ENCODE measurements around the gene CCDC90B. TPM values are rescaled to one million over a fixed set of nuclear protein-coding genes. Genes with fewer than 3 reads are reported as not detected.

CCDC90B gene
- total and polyA plus RNA-seq, 2 of the 13 experiments (the other 11 are each of a cell fraction or from before 2014, with no cell fraction given), result 17.1 to 46.1 TPM

DNA sequence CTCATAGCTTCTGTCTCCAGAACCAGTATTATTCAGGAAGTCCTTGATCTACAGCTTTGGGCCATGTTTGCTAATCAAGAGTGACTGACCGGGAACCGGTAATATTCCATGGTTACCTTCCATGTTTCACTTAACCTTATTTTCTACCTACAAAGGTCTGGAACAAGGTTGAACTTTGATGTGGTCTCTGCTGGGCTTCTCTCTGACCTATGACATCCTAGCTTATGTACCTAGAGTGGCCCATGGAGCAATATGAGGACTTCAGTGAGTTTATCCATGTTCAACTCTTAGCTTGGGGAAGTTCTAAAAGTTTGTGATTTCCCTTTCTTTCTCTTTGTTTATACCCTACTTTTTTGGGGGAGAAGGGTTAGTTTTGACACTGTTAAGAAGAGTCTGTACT, 33.2 kb downstream of the CCDC90B start (continued):
- TF ChIP-seq DMTF1 (CRISPR knock-in tag; IDR thresholded peaks at IDR 0.05) (no peak), SNAPC2 (CRISPR knock-in tag; IDR thresholded peaks at IDR 0.05) (no peak), NCOA1 (CRISPR knock-in tag; IDR thresholded peaks at IDR 0.05) (no peak), ZNF343 (CRISPR knock-in tag; IDR thresholded peaks at IDR 0.05) (0 out of 2 replicates have a peak, but pooled peaks have one; percentile 28), ELF4 (CRISPR knock-in tag; IDR thresholded peaks at IDR 0.05; ENCODE audit: borderline replicate concordance) (no peak), FOXP4 (CRISPR knock-in tag; IDR thresholded peaks at IDR 0.05) (peak; percentile 53; the same call in 1 of the 2 replicates), ZKSCAN5 (CRISPR knock-in tag; IDR thresholded peaks at IDR 0.05) (no peak), NFYB (CRISPR knock-in tag; IDR thresholded peaks at IDR 0.05) (no peak), HOXA7 (CRISPR knock-in tag; IDR thresholded peaks at IDR 0.05) (no peak), FOXO4 (CRISPR knock-in tag; conservative IDR thresholded peaks at IDR 0.05) (no peak), ZNF737 (CRISPR knock-in tag; IDR thresholded peaks at IDR 0.05; ENCODE audit: borderline replicate concordance) (no peak), CBX5 (CRISPR knock-in tag; IDR thresholded peaks at IDR 0.05; ENCODE audit: borderline replicate concordance) (no peak), GZF1 (CRISPR knock-in tag; IDR thresholded peaks at IDR 0.05) (no peak), MTF1 (CRISPR knock-in tag; IDR thresholded peaks at IDR 0.05) (no peak), ZNF383 (CRISPR knock-in tag; IDR thresholded peaks at IDR 0.05; ENCODE audit: borderline replicate concordance) (no peak), ZNF616 (CRISPR knock-in tag; IDR thresholded peaks at IDR 0.05; ENCODE audit: low read depth) (no peak), FOXK2 (IDR thresholded peaks at IDR 0.05) (peak; percentile 82), TGIF2 (CRISPR knock-in tag; IDR thresholded peaks at IDR 0.05) (no peak), HNRNPLL (IDR thresholded peaks at IDR 0.05; ENCODE audit: low read depth, low read length, poor library complexity, severe bottlenecking) (no peak), AGO1 (IDR thresholded peaks at IDR 0.05; ENCODE audit: low read depth, low read length, poor library complexity, severe bottlenecking) (no peak)
- TF ChIP-seq, protein P1, sequence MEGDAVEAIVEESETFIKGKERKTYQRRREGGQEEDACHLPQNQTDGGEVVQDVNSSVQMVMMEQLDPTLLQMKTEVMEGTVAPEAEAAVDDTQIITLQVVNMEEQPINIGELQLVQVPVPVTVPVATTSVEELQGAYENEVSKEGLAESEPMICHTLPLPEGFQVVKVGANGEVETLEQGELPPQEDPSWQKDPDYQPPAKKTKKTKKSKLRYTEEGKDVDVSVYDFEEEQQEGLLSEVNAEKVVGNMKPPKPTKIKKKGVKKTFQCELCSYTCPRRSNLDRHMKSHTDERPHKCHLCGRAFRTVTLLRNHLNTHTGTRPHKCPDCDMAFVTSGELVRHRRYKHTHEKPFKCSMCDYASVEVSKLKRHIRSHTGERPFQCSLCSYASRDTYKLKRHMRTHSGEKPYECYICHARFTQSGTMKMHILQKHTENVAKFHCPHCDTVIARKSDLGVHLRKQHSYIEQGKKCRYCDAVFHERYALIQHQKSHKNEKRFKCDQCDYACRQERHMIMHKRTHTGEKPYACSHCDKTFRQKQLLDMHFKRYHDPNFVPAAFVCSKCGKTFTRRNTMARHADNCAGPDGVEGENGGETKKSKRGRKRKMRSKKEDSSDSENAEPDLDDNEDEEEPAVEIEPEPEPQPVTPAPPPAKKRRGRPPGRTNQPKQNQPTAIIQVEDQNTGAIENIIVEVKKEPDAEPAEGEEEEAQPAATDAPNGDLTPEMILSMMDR (CRISPR knock-in tag; IDR thresholded peaks at IDR 0.05), result no peak

Measured in HepG2 (cell line).